HepG2 (cell line): ENCODE data around the gene ZCCHC24. TPM values are rescaled to one million over a fixed set of nuclear protein-coding genes. Genes with fewer than 3 reads are reported as not detected.

Source experiments
- CAMTA2 ChIP-seq: sonication (generic); formaldehyde crosslinking; IDR thresholded peaks from 2 replicates; pipeline ENCODE4 v1.4.0; 2020; ENCODE audit warnings: mild to moderate bottlenecking, missing genetic modification reagents, borderline replicate concordance
- ELF1 ChIP-seq: sonication (generic); formaldehyde crosslinking; IDR thresholded peaks from 2 replicates; pipeline ENCODE4 v1.4.0; 2020; ENCODE audit warnings: missing genetic modification reagents
- GPN1 ChIP-seq: sonication (generic); formaldehyde crosslinking; IDR thresholded peaks from 2 replicates; pipeline ENCODE4 v1.5.1; 2020; ENCODE audit warnings: missing genetic modification reagents, borderline replicate concordance
- IRF2 ChIP-seq: IDR thresholded peaks from 2 replicates; pipeline ENCODE4 v1.6.1; 2018; ENCODE audit warnings: missing genetic modification reagents, missing compliant biosample characterization
- MTF2 ChIP-seq: sonication (generic); formaldehyde crosslinking; IDR thresholded peaks from 2 replicates; pipeline ENCODE4 v1.5.0; 2020; ENCODE audit warnings: missing genetic modification reagents, borderline replicate concordance
- MYPOP ChIP-seq: sonication (generic); formaldehyde crosslinking; IDR thresholded peaks from 2 replicates; pipeline ENCODE4 v1.8.1; 2023; ENCODE audit warnings: mild to moderate bottlenecking, moderate library complexity, missing genetic modification reagents
- NFIB ChIP-seq: sonication (generic); formaldehyde crosslinking; IDR thresholded peaks from 2 replicates; pipeline ENCODE4 v1.9.0; 2021; ENCODE audit warnings: missing genetic modification reagents, mild to moderate bottlenecking, borderline replicate concordance
- NKX3-1 ChIP-seq: sonication (generic); formaldehyde crosslinking; IDR thresholded peaks from 2 replicates; pipeline ENCODE4 v1.5.0; 2020; ENCODE audit warnings: missing genetic modification reagents
- PPARG ChIP-seq: conservative IDR thresholded peaks from 2 replicates; pipeline ENCODE4 v1.6.1; 2016; ENCODE audit warnings: missing biosample characterization, missing genetic modification reagents
- SNAPC5 ChIP-seq: sonication (generic); formaldehyde crosslinking; IDR thresholded peaks from 2 replicates; pipeline ENCODE4 v1.8.1; 2023; ENCODE audit warnings: mild to moderate bottlenecking, missing genetic modification reagents, borderline replicate concordance
- STAG1 ChIP-seq: sonication (generic); formaldehyde crosslinking; IDR thresholded peaks from 2 replicates; pipeline ENCODE4 v1.4.0; 2020; ENCODE audit warnings: missing genetic modification reagents
- TAF1 ChIP-seq: sonication (generic); formaldehyde crosslinking; IDR thresholded peaks from 2 replicates; pipeline ENCODE4 v1.4.0; 2020; ENCODE audit warnings: missing genetic modification reagents
- TOE1 ChIP-seq: sonication (generic); formaldehyde crosslinking; IDR thresholded peaks from 2 replicates; pipeline ENCODE4 v1.4.0; 2020; ENCODE audit warnings: mild to moderate bottlenecking, missing genetic modification reagents
- USF2 ChIP-seq, 2 experiments: sonication (generic) in 1 of 2; formaldehyde crosslinking in 1 of 2; IDR thresholded peaks; 2 replicates each; pipeline versions ENCODE4 v1.5.1 to v1.6.1; 2011 to 2020; ENCODE audit warnings: borderline replicate concordance in 1 of 2, low read depth in 1 of 2, low read length in 1 of 2, mild to moderate bottlenecking in 1 of 2, missing genetic modification reagents in 1 of 2, moderate library complexity in 1 of 2
- ZNF138 ChIP-seq: sonication (generic); formaldehyde crosslinking; IDR thresholded peaks from 2 replicates; pipeline ENCODE4 v1.5.0; 2020; ENCODE audit warnings: mild to moderate bottlenecking, low read depth, missing genetic modification reagents
- ZNF337 ChIP-seq: sonication (generic); formaldehyde crosslinking; IDR thresholded peaks from 2 replicates; pipeline ENCODE4 v1.5.1; 2020; ENCODE audit warnings: missing genetic modification reagents, low read depth, mild to moderate bottlenecking, borderline replicate concordance
- ZNF441 ChIP-seq: sonication (generic); formaldehyde crosslinking; IDR thresholded peaks from 2 replicates; pipeline ENCODE4 v1.7.0; 2021; ENCODE audit warnings: missing genetic modification reagents, borderline replicate concordance
- ZNF512 ChIP-seq: sonication (generic); formaldehyde crosslinking; IDR thresholded peaks from 2 replicates; pipeline ENCODE4 v1.4.0; 2020; ENCODE audit warnings: mild to moderate bottlenecking, missing genetic modification reagents
- ZNF513 ChIP-seq: sonication (generic); formaldehyde crosslinking; conservative IDR thresholded peaks from 2 replicates; pipeline ENCODE4 v1.5.0; 2020; ENCODE audit warnings: missing genetic modification reagents
- ZNF549 ChIP-seq: sonication (generic); formaldehyde crosslinking; IDR thresholded peaks from 2 replicates; pipeline ENCODE4 v1.5.0; 2020; ENCODE audit warnings: missing genetic modification reagents
- ZNF660 ChIP-seq: sonication (generic); formaldehyde crosslinking; IDR thresholded peaks from 2 replicates; pipeline ENCODE4 v1.5.1; 2020; ENCODE audit warnings: mild to moderate bottlenecking, low read depth, missing genetic modification reagents, borderline replicate concordance
- ZNF772 ChIP-seq: sonication (generic); formaldehyde crosslinking; IDR thresholded peaks from 2 replicates; pipeline ENCODE4 v1.5.0; 2020; ENCODE audit warnings: mild to moderate bottlenecking, missing genetic modification reagents
- polyA plus RNA-seq, 8 experiments: library from polyadenylated mRNA; depleted of rRNA in 3 of 8; stranded (reverse) in 7 of 8; unstranded in 1 of 8; fragments of >200 nt; fragmentation: Illumina TruSeq in 4 of 8; extraction: Trizol in 4 of 8; gene quantifications; 2 replicates each; pipeline versions ENCODE4 v1.2.1 to v1.2.3, GENCODE V29; 2011 to 2016; ENCODE audit warnings: low read depth in 4 of 8, missing spikeins in 1 of 8, mixed read lengths in 1 of 8; ENCODE audit not compliant: insufficient read depth in 1 of 8
- total RNA-seq, 5 experiments: library from RNA; depleted of rRNA; stranded (reverse); fragments of >200 nt; fragmentation: Illumina TruSeq; extraction: Trizol; gene quantifications; 2 replicates each; pipeline ENCODE4 v1.2.3, GENCODE V29; 2016; ENCODE audit warnings: low read depth in 1 of 5

The ZCCHC24 gene
- total and polyA plus RNA-seq, 2 of the 13 experiments (the other 11 are each of a cell fraction or from before 2014, with no cell fraction given): 3.1 to 7.9 TPM

- TF ChIP-seq USF2 (IDR thresholded peaks at IDR 0.05; ENCODE audit: low read depth, low read length) (no peak), USF2 (CRISPR knock-in tag; IDR thresholded peaks at IDR 0.05; ENCODE audit: borderline replicate concordance) (peak; percentile 86; the same call in 1 of the 2 replicates), SNAPC5 (no peak), CAMTA2 (CRISPR knock-in tag) (no peak), ELF1 (CRISPR knock-in tag) (peak; percentile 74), ZNF512 (CRISPR knock-in tag) (no peak; the same call in 1 of the 2 replicates), ZNF513 (CRISPR knock-in tag) (no peak), TOE1 (CRISPR knock-in tag) (no peak), TAF1 (peak; percentile 50; the same call in 1 of the 2 replicates), ZNF549 (CRISPR knock-in tag) (no peak), ZNF772 (CRISPR knock-in tag) (peak; percentile 57), ZNF660 (CRISPR knock-in tag) (no peak), NFIB (CRISPR knock-in tag) (no peak), ZNF138 (CRISPR knock-in tag) (peak; percentile 42; the same call in 1 of the 2 replicates), ZNF441 (CRISPR knock-in tag) (peak; percentile 55; the same call in 1 of the 2 replicates), IRF2 (CRISPR knock-in tag) (peak; percentile 79), GPN1 (no peak), MTF2 (no peak), NKX3-1 (no peak), MYPOP (CRISPR knock-in tag) (peak; percentile 47; the same call in 1 of the 2 replicates), PPARG (CRISPR knock-in tag) (0 out of 2 replicates have a peak, but pooled peaks have one; percentile 26), STAG1 (CRISPR knock-in tag) (no peak), ZNF337 (peak; percentile 87; the same call in 1 of the 2 replicates)
Measured at GRCh38 chr10:79380125-79380945, 65.1 kb downstream of the ZCCHC24 start (continued).
